GF-D8 (cell line): ENCODE measurements around the gene HDAC11.
"Not testable (repeated sequence)": the region's sequence is repeated elsewhere in the genome, so short reads cannot be mapped to it uniquely, and the experiment has no call there.

Experiments used
- DNase-seq: peaks from one replicate; lab custom pipeline; 2025; lab: John Stamatoyannopoulos, UW

Gene HDAC11

GRCh38 chr3:13479582-13480339, at the start of gene HDAC11:
Gene HDAC11 (plus strand): TSS chr3:13480306. CDS start chr3:13480348, 42 bp downstream.
- peak; percentile 62 for DNase-seq

- DNase-seq = not testable (repeated sequence)
Measured at GRCh38 chr3:13430411-13430875, 49.7 kb upstream of the HDAC11 start.

DNA sequence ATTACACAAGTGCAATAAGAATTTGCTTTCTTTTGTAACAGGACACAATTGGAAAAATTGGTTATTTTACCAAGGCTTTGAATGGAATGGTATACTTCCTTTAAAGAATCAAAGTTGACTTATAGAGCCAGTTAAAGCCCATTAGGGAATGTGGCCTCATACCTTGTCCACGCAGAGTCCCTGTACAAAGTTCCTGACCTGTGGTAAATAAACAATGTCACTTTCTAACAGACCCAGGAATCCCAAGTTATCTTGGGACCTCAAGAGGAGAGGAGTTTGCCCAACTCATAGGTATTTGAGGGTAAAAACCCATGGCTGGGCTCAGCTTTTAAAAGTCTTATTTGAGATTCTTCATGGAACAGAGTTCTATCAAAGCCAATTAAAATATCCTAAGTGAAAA, 48.0 kb upstream of the HDAC11 start:
- DNase-seq = no peak

DNA sequence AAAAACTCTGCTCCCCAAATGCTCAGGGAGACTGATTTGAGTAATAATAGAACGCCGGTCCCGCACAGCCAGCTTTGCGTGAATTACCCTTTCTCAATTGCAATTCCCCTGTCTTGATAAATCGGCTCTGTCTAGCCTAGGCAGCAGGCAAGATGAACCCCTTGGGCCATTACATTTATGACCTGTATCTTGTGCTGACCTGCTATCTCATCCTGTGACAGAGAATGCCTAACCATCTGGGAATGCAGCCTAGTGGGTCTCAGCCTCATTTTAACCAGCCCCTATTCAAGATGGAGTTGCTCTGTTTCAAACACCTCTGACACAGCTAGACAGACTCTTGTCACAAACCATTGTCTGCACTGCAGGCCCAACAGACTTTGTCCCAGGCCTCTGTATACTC, 46.2 kb upstream of the HDAC11 start:
- DNase-seq = no peak

DNA sequence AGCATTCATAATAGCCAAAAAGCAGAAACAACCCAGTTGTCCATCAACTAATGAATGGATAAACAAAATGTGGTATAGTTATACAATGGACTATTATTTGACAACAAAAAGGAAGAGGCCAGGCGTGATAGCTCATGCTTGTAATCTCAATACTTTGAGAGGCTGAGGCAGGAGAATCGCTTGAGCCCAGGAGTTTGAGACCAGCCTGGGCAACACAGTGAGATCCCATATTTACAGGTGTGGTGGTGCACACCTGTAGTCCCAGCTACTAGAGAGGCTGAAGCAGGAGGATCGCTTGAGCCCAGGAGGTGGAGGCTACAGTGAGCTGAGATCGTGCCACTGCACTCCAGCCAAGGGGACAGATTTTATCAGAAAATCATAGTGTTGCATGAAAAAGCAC, 43.9 kb upstream of the HDAC11 start:
- not testable (repeated sequence) for DNase-seq

DNA sequence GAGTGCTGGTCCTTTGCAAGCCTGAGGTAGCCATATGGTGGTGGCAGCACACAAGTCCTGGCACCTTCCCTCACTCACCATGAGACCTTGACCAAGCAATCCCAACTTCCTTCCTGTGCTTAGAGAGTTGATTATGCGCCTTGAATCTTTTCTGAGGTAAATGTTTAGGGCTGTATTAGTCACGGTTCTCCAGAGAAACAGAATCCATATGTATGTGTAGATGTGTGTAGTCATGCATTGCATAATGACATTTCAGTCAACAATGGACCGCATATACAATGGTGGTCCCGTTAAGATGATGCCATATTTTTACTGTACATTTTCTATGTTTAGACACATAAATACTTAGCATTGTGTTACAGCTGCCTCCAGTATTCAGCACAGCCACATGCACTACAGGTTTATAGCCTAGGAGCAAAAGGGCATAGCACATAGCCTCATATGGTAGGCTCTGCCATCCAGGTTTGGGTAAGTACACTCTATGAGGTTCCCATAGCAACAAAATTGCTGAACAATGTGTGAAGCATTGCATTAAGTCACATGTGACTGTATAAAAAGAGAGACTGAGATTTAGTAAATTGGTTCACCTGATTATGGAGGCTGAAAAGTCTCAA, 39.8 kb upstream of the HDAC11 start:
- no peak for DNase-seq

GRCh38 chr3:13442882-13443281, 37.2 kb upstream of the HDAC11 start:
- DNase-seq = not testable (repeated sequence)

GRCh38 chr3:13451301-13451673, 28.8 kb upstream of the HDAC11 start:
- DNase-seq = no peak

DNA sequence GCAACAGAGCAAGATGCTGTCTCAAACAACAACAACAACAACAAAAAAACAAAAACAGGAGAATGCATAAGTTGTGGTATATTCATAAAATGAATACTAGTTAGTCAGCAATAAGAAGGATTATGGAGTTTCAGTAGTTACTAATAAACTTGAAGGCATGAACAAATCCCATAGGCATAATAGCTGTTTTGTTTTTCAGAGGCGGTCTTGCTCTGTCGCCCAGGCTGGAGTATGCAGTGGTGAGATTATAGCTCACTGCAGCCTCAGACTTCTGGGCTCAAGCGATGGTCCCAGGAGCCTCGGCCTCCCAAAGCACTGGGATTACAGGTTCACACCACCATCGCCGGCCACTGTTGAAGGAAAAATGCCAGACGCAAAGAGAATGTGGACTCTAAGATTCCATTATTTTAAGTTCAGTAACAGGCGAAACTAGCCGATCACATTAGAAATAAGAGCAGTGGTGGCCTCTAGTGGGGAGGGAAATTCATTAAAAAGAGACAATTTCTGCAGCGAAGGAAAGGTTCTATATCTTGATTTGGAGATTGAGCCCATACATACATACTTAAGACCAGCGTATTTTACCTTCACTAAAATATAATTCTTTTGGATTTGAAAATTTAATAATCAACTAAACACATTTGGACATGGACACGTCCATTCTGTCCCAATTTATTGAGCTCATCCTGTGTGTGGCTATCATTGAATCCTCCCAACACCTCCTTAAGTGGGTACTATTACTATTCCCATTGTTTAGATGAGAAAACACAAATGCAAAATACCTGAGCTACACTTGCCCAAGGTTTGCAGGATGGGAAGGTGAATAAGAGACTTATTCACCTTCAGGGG, 27.4 kb upstream of the HDAC11 start:
- peak; percentile 10 for DNase-seq

- DNase-seq = no peak
Measured at GRCh38 chr3:13455644-13456043, 24.5 kb upstream of the HDAC11 start.

GRCh38 chr3:13457593-13457992, 22.5 kb upstream of the HDAC11 start:
- no peak for DNase-seq

DNA sequence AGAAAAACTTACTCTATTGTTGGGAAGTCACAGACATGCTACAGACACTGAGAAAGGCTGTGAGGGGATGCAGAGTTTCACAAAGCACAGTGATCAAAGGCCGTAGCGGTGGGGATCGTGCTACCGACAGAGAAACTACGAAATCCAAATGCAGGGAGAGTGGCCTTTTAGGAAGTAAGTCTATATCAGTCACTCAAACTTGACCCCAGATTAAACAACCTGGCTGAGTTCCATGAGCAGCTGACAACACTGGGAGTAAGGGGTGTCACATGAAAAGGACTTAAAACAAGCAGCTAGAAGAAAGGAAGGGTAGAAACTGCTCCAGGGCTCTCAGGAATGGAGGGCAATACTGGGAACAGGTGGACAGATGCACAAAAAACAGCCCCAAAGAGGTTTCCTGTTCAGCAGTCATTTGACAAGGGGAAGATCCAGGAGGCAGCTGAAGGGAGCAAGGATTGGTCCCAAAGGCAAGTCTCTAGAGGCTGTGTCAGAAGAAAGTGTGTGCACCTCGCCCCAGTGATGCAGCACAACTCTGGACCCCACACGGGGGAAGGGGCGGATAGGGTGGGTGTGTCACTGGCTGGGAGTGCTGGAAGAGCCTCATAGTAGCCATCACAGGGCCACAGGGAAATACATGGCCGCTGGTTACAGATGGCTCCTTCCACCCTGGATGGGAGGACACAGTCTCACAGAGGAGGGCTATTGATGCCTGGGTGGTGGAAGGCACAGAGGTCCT, 20.3 kb upstream of the HDAC11 start:
- no peak for DNase-seq

- no peak for DNase-seq
Measured at GRCh38 chr3:13460341-13460736, 19.8 kb upstream of the HDAC11 start.

- no peak for DNase-seq
Measured at GRCh38 chr3:13461169-13462124, 18.7 kb upstream of the HDAC11 start.

- DNase-seq = no peak
Measured at GRCh38 chr3:13462125-13462629, 17.9 kb upstream of the HDAC11 start.

DNA sequence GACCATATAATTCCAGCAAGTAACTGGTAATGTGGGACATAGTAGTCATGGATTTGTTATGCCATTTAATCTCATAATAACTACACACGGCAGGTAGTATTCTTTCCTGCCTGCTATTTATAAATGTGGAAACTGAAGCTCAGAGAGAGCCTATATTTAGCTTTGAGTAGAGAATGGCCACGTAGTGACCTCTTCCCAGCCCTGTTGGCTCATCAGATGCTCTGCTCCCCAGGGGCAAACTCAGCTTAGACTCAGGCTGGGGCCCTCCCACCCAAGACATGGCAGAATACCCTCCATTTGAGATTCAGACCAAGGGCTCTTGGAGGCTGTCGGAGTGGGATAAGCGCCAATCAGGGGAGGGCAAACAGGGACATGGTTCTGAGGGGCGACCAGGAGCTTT, 17.3 kb upstream of the HDAC11 start:
- no peak for DNase-seq

DNA sequence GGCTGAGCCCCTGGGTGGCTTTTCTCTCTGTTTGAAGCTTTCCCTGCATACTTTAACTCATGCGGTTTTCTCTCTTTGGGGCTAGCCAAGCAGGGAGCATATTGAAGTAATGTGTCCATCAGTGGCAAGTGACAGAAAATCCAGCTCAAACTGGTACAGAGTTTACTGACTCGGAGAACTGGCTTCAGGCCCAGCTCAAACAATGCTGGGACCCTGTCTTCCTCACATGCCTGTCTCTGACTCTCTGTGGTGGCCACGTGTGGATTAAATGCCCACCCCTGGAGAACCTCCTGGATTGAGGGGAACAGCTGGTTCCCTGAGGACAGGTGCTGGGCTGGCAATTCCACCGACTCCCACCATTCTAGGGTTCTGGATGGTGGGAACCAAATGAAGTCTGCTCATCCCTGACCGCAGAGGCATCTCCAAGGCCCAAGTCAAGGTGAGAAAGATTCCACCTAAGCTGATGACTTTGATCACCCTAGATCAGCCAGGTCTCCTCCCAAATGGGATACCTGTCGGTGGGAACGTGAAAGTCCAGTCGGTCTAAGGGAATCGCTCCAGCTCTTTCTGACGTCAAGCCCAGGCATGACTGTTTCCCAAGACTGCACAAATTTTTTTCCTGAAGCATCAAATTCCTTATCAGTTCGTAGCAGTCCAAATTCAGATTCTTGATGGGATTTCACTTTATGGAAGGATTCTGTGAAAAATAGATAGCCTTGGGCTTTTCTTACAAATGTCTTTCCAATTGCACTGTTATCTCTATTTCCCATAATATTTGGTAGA, 16.3 kb upstream of the HDAC11 start:
- no peak for DNase-seq

DNA sequence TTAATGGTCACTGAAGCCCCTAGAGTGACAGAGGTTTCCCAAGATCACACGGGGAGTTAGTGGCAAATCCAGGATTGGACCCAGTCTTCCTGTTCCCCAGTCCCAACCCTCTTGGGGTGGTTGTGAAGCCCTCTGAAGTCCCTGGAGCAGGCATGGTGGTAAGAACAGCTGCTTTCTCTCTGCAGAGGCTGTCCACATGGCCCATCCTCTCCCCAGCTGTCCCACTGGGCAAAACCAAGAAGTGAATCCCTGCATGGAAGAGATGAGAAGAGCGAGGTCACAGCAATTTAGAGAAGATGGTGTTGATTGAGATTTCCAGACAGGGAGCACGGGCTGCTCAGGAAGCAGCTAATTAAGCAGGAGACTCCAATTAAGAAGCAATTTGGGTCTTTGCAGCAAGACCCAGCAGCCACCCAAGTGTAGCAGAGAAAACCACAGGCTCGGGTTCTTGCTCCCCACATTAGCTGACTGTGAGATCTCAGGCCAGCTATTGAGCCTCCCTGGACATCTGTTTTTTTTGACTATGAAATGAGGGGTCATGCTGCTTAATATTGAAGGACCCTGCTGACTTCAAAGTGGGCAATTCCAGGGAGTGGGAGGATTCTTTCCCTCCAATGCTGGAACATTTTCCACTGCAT, 14.8 kb upstream of the HDAC11 start:
- DNase-seq = no peak

DNA sequence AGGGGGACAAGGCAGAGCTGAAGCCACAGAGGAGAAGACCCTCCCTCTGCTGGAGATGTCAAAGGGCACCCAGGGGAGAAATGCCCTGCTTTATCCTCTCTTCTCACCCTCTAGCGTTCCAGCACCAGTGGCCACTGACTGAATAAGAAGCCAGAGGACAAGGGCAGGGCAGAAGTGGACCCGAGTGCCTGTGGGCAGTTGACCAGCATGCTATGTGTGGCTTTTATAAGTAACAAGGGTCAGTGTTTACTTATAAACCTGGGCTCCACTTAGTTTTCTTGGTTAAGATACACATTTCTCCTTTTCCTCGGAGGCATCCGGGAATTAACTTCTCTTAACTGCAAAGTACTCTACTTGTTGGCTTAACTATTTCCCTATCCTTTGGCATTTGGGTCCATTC, 13.3 kb upstream of the HDAC11 start:
- DNase-seq = no peak
